ENCODE results near the gene CRELD2.

The CRELD2 gene

DNA sequence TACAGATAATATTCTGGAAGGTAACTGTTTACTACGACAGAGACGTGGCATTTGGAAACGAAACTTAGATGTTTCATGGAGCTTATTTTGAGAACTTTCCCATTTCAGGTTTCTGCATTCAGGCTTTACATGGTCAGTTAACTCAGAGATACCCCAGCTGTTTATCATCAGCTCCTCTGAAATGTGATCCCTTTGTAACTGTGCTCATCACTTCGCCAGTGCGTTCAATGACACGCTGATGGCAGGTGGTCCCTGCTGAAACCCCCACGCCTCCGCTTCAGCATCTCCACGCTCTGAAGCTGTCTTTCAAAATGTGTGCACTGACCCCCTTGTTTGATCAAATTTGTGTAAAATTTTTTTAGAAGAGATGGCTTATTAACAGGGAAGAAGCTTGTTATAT is 30.7 kb upstream of the CRELD2 start:
- no peak for DNase-seq

DNA sequence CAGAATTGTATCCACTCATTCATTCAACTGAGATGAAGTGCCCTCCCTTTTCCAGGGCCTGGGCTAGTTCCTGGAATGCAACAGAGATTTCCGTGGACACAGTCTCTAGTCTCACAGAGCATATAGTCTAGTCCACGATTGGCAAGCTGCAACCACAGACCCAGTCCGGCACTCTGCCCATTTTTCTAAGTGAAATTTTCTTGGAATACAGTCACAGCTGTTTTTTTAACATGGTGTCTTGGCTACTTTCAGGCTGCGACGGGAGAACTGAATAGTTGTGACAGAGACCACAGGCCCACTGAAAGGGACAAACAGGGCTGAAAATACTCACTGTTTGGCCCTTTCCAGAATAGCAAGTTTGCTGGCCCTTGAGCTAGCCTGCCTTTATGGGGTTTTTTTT is 29.4 kb upstream of the CRELD2 start:
- DNase-seq, result no peak

- DNase-seq, result no peak
Observed at GRCh38 chr22:49892226-49892899, 26.1 kb upstream of the CRELD2 start.

- no peak for DNase-seq
Observed at GRCh38 chr22:49893025-49893424, 25.4 kb upstream of the CRELD2 start.

- no peak for DNase-seq
Observed at GRCh38 chr22:49894322-49895054, 23.9 kb upstream of the CRELD2 start.

- no peak for DNase-seq
Observed at GRCh38 chr22:49896201-49896600, 22.2 kb upstream of the CRELD2 start.

DNA sequence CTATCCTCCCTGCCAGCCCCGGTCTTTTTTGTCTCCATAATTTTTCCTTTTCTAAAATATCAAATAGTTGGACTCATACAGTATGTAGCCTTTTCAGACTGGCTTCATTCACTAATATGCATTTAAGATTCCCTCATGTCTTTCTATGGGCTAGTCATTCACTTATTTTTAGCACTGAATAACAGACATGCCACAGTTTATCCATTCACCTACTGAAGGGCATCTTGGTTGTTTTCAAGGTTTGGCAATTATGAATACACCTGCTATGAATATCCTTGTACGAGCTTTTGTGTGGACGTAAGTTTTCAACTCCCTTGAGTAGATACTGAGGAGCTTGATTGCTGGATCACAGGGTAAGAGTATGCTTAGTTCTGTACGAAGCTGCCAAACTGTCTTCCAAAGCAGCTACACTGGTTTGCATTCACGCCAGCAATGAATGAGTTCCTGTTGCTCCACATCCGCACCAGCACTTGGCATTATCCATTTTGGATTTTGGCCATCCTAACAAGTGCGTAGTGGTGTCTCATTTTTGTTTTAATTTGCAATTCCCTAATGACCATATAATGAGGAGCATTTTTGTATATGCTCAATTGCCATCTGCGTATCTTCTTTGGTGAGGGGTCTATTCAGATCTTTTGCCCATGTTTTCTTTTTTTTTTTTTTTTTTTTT is 21.3 kb upstream of the CRELD2 start:
- DNase-seq, result no peak

DNA sequence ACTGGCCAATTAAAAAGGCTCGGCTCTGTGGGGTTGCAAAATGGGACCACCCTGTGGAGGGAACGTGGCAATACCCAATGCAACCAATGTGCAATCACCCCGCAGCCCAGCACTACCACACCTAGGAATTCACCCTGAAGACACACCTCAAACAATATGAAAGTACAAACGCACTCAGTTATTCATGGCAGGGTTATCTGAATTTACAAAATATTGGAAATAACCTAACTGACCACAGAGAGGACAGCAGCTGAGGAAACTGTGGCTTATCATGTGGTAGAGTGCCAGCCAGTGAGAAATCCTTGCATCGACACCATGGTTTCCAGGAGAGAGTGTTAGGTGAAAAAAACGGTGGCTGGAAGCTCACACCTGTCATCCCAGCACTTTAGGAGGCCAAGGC is 18.9 kb upstream of the CRELD2 start:
- no peak for DNase-seq

DNA sequence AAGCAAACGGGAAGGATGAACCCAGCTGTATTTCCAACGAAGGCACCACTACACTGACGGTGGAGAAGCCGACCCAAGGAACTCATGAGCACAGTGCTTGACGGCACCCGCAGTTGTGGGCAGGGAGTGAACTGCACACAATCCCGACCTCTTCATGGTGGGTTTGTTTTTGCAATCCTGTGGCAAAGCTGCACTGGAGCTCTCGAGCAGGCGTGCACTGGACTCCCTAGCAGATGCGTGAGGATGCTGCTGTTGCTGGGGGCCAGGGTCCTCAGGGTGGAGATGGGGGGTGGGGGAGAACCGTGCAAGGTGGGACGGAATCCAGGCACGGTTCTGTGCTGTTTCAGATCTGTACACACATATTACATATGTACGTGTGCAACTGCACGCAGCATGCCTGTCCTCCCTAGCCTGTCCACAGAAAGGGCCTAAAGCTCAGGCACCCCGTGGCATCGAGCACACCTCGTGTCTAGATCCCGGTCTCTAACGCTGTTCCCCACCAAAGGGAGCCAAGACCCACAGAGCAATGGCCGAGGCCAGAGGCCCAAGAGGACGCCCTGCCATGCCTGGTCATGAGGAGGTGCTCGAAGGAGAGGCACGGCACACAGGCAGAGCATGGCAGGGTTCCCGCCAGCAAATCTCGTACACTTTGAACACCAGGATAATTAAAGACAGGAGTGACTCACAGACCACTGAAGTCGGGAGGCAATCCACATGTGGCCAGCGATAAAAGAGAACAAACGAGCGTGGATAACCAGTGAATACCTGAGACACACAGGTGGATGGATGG is 17.8 kb upstream of the CRELD2 start:
- no peak for DNase-seq

- no peak for DNase-seq
Observed at GRCh38 chr22:49901457-49901856, 17.0 kb upstream of the CRELD2 start.

DNA sequence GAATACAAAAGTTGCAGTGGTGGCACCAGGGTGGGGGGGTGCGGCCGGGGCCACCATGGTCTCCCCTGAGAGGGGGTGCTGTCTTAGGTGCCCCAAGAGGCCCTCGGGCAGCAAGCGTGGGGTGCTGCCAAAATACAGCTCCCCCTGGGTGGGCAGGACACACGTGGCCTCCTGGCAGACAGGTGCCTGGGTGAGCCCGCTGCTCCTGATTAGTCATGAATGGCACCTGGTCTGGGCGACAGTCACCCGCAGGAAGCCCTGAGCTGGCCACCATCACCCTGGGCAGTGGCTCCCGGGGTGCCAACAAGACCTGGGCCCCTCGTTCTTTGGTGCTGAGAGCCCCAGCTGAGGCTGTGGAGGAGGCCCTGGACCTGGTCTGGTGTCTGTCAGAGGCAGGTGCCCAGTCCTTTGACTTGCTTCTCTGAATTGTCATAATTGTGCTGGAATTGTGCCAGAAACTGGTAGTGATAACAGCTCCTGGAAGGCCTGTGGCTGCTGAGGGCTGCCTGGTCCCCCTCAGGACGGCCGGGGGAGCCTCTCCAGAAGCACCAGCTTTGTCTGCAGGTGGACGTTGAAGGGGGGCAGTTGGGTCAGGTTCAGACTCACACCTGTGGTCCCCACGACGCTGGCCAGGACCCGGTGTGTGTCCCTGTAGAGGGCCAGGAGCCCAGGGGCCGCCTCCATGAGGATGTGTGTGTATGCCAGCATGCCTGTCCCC is 15.0 kb upstream of the CRELD2 start:
- DNase-seq, result no peak

DNA sequence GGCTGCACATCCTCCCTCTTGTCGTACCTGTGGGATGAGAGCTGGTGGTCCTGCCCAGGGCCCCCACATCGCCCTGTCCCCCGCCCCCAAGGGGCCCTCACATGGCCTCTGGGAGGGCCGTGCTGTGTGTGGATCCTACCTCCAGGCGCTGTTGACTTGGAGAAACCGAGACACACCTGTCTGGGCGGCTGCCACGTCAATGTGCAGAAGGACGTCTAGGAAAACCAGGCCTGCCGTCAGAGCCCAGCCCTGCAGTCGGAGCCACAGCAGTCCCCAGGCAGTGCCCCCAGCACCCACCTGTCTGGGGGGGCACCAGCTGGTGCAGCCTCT is 14.4 kb upstream of the CRELD2 start:
- no peak for DNase-seq

DNA sequence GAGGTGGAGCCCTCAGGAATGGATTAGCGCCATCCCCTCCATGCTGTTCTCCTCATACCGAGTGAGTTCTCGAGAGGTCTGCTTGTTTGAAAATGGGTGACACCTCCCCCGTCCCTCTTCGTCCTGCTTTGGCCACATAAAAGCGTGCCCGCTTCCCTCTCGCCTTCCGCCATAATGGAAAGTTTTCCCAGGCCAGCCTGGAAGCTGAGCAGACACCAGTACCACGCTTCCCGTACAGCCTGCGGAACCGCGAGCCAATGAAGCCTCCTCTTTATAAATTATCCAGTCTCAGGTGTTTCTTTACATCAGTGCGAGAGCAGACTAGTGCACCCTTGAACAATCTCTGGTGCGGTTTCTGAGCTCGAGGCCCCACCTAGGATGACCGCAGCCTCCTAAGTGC is 13.0 kb upstream of the CRELD2 start:
- DNase-seq, result no peak

DNA sequence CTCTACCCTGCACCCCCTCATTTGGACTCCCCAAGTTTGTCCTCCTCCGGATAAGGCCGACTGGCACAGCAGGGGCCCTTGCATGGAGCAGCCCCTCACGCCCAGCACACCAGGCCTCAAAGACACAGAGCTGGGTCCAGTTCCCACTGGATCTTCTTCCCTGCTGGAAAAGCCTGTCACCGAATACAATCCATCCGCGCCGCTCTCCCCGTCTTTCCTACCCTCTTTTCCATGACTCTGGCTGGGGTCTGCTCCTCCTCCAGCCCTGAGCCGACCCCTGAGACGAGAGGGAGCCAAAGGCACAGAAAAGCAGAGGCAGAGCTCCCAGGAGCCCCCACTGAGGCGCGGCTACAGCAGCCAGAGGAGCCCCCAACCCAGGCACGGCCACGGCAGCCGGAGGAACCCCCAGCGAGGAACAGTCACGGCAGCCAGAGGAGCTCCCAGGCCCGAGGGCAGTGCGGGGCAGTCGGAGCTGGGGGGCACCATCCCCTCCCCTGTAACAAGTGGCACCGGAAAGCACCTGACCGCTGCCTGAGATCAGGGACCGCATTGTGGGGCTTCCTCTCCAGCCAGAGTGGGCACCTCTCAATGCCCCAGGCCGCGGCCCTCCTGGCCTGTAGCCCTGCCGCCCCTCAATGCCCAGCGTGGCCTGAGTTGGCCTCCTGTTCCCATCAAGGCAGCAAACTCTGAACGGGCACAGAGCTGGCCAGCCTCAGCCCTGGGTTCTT is 12.2 kb upstream of the CRELD2 start:
- no peak for DNase-seq

DNA sequence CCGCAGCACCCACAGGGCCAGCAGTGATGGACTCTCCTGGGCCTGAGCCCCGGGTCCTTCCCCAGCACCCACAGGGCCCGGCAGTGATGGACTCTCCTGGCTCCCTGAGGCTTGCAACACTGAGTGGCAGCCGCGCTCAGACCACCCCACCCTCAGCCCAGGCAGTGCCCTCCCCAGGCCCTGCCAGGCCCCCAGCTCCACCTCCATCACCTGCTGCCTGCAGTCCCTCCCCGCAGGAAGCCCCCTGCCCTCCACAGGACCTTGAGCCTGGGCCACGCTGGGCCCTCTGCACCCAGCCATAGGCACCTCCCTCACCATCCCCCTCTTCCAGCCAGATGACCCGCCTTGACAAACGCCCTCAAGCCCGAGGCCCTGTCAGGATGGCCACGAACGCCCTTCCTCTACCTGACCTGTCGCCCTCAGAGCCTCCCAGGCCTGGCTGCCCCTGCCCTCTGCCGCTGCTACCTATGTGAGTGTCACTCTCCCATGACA is 11.6 kb upstream of the CRELD2 start:
- no peak for DNase-seq

DNA sequence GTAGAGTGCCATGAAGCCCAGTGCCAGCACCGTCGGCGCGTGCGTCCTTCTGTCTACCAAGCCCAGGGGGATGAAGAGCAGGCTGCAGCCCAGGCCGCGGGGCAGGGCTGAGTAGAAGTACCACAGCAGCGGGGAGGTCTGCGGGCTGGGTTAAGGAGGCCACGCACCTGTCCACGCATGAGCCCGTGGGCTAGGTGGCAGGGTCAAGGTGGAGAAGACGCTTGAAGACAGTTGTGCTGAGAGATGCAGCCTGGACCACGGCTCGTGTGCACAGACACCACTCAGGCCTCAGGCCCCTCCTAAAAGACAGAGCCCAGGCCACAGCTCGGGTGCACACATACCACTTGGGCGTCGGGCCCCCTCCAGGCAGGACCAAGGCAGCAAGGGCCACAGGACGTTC is 10.6 kb upstream of the CRELD2 start:
- no peak for DNase-seq

DNA sequence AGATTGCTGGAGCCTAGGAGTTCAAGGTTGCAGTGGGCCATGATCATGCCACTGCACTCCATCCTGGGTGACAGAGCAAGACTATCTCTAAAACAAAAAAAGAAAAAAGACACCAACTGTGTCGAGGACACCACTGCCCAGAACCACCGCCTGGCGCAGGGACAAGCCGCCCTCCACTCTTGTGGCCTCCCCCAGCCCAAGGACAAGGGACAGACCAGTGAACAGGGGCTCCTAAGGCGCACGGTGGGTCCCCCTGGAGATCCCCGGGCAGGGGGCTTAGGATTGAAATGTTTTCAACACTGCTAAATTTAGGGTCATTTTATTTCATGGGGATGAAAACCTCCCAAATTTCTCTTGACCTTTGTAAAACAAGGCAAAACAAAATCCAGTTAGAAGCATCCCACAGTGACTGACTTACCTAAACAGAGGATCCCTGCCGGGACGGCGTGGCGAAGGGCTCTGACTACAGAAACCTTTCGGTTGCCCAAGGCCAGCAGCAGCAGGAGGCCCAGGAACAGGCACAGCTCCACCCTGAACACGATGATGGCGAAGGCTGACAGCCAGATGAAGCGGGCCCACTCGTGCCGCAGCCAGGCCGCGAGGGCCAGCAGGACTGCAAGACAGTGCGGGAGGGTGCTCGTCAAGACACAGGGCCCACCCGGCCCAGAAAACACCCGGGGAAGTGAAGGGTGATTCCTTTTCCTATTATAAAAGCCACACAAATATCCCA is 8.8 kb upstream of the CRELD2 start:
- DNase-seq, result no peak

GRCh38 chr22:49910229-49911155 is 7.9 kb upstream of the CRELD2 start:
- no peak for DNase-seq

GRCh38 chr22:49911881-49912625 is 6.4 kb upstream of the CRELD2 start:
- no peak for DNase-seq
